ENCODE results near the gene DIAPH1.

The DIAPH1 gene

GRCh38 chr5:141512390-141512910 lies 106.3 kb downstream of the DIAPH1 start:
- H3K27ac ChIP-seq (ENCODE audit: low read depth, low read length, severe bottlenecking): peak overlapping the region; percentile 99
- H3K36me3 ChIP-seq (ENCODE audit: control insufficient read depth, insufficient read depth, low read length): peaks cover 53% of the 10 kb centered on the region
- no peaks in the 10 kb centered on the region for H3K9me3 ChIP-seq (ENCODE audit: control insufficient read depth, low read length)
- H3K4me3 ChIP-seq (ENCODE audit: extremely low read depth, insufficient read depth, low read length, poor library complexity, severe bottlenecking): peak overlapping the region; percentile 34
- 47 to 48% methylated on average over 18 to 23 of the region's 28 CpGs for WGBS, 2 experiments (ENCODE audit: insufficient coverage in 2 of 2)
- H3K4me1 ChIP-seq (ENCODE audit: control insufficient read depth, insufficient read depth, low read length, poor library complexity, severe bottlenecking): peaks cover 74% of the 10 kb centered on the region

DNA sequence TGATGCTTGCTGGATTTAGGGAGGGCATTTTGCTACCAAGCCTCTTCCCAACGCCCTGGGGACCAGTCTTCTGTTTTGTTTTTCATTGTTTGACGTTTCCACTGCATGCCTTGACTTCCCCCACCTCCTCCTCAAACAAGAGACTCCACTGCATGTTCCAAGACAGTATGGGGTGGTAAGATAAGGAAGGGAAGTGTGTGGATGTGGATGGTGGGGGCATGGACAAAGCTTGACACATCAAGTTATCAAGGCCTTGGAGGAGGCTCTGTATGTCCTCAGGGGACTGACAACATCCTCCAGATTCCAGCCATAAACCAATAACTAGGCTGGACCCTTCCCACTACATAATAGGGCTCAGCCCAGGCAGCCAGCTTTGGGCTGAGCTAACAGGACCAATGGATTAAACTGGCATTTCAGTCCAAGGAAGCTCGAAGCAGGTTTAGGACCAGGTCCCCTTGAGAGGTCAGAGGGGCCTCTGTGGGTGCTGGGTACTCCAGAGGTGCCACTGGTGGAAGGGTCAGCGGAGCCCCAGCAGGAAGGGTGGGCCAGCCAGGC lies 107.0 kb downstream of the DIAPH1 start:
- WGBS, 2 experiments (ENCODE audit: insufficient coverage in 2 of 2): 87 to 96% methylated on average over 2 of the region's 4 CpGs
- Histone ChIP-seq H3K9me3 (ENCODE audit: control insufficient read depth, low read length) (no peaks in the 10 kb centered on the region), H3K4me1 (ENCODE audit: control insufficient read depth, insufficient read depth, low read length, poor library complexity, severe bottlenecking) (peaks cover 80% of the 10 kb centered on the region), H3K27ac (ENCODE audit: low read depth, low read length, severe bottlenecking) (peak overlapping the region; percentile 99), H3K4me3 (ENCODE audit: extremely low read depth, insufficient read depth, low read length, poor library complexity, severe bottlenecking) (no peak overlapping the region), H3K36me3 (ENCODE audit: control insufficient read depth, insufficient read depth, low read length) (peaks cover 48% of the 10 kb centered on the region)

DNA sequence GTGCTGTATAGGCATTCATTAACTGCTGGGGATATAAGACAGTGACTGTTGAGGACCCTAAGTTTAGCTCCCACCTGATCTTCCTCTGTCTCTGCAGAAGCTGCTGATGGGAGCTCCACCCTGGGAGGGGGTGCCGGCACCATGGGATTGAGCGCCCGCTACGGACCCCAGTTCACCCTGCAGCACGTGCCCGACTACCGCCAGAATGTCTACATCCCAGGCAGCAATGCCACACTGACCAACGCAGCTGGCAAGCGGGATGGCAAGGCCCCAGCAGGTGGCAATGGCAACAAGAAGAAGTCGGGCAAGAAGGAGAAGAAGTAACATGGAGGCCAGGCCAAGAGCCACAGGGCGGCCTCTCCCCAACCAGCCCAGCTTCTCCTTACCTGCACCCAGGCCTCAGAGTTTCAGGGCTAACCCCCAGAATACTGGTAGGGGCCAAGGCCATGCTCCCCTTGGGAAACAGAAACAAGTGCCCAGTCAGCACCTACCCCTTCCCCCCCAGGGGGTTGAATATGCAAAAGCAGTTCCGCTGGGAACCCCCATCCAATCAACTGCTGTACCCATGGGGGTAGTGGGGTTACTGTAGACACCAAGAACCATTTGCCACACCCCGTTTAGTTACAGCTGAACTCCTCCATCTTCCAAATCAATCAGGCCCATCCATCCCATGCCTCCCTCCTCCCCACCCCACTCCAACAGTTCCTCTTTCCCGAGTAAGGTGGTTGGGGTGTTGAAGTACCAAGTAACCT lies 107.8 kb downstream of the DIAPH1 start:
- Histone ChIP-seq H3K36me3 (ENCODE audit: control insufficient read depth, insufficient read depth, low read length) (peaks cover 48% of the 10 kb centered on the region), H3K27ac (ENCODE audit: low read depth, low read length, severe bottlenecking) (no peak overlapping the region), H3K4me1 (ENCODE audit: control insufficient read depth, insufficient read depth, low read length, poor library complexity, severe bottlenecking) (peaks cover 80% of the 10 kb centered on the region), H3K9me3 (ENCODE audit: control insufficient read depth, low read length) (no peaks in the 10 kb centered on the region), H3K4me3 (ENCODE audit: extremely low read depth, insufficient read depth, low read length, poor library complexity, severe bottlenecking) (no peak overlapping the region)
- WGBS, 2 experiments (ENCODE audit: insufficient coverage in 2 of 2): 86 to 100% methylated on average over 2 to 10 of the region's 14 CpGs

- no peak overlapping the region for H3K27ac ChIP-seq (ENCODE audit: low read depth, low read length, severe bottlenecking)
- no peak overlapping the region for H3K4me3 ChIP-seq (ENCODE audit: extremely low read depth, insufficient read depth, low read length, poor library complexity, severe bottlenecking)
- H3K4me1 ChIP-seq (ENCODE audit: control insufficient read depth, insufficient read depth, low read length, poor library complexity, severe bottlenecking): peaks cover 73% of the 10 kb centered on the region
- 85 to 100% methylated on average over 2 to 6 of the region's 9 CpGs for WGBS, 2 experiments (ENCODE audit: insufficient coverage in 2 of 2)
- H3K36me3 ChIP-seq (ENCODE audit: control insufficient read depth, insufficient read depth, low read length): peaks cover 49% of the 10 kb centered on the region
- H3K9me3 ChIP-seq (ENCODE audit: control insufficient read depth, low read length): no peaks in the 10 kb centered on the region
These were observed 108.6 kb downstream of the DIAPH1 start for GRCh38 chr5:141510160-141510559.

GRCh38 chr5:141508798-141509611 lies 109.8 kb downstream of the DIAPH1 start:
- peaks cover 62% of the 10 kb centered on the region for H3K4me1 ChIP-seq (ENCODE audit: control insufficient read depth, insufficient read depth, low read length, poor library complexity, severe bottlenecking)
- 40 to 46% methylated on average over 3 to 7 of the region's 23 CpGs for WGBS, 2 experiments (ENCODE audit: insufficient coverage in 2 of 2)
- peaks cover 60% of the 10 kb centered on the region for H3K36me3 ChIP-seq (ENCODE audit: control insufficient read depth, insufficient read depth, low read length)
- H3K9me3 ChIP-seq (ENCODE audit: control insufficient read depth, low read length): no peaks in the 10 kb centered on the region
- H3K27ac ChIP-seq (ENCODE audit: low read depth, low read length, severe bottlenecking): peak overlapping the region; percentile 95
- H3K4me3 ChIP-seq (ENCODE audit: extremely low read depth, insufficient read depth, low read length, poor library complexity, severe bottlenecking): peak overlapping the region; percentile 18

DNA sequence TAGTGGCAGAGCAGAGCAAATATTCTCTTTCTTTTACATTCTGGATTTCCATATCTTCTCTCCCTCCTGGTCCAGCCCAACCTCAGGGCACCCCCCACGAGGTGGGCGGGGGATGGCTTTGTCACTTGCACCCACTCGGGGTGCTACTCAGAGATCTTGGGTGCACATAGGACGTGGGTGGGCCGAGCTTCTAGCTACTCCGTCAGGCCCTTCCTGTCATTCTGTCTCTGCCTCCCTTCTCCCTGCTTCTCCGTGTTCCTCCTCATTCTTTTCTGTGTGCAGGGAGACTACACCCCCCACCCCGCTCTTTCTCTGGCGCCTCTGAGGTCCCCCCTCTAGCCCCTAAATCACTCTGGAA lies 110.4 kb downstream of the DIAPH1 start:
- WGBS, 2 experiments (ENCODE audit: insufficient coverage in 2 of 2): 0 to 14% methylated on average over 1 to 9 of the region's 9 CpGs
- H3K9me3 ChIP-seq (ENCODE audit: control insufficient read depth, low read length): no peaks in the 10 kb centered on the region
- peaks cover 66% of the 10 kb centered on the region for H3K36me3 ChIP-seq (ENCODE audit: control insufficient read depth, insufficient read depth, low read length)
- H3K4me3 ChIP-seq (ENCODE audit: extremely low read depth, insufficient read depth, low read length, poor library complexity, severe bottlenecking): peak overlapping the region; percentile 18
- peak overlapping the region; percentile 95 for H3K27ac ChIP-seq (ENCODE audit: low read depth, low read length, severe bottlenecking)
- H3K4me1 ChIP-seq (ENCODE audit: control insufficient read depth, insufficient read depth, low read length, poor library complexity, severe bottlenecking): peaks cover 56% of the 10 kb centered on the region

DNA sequence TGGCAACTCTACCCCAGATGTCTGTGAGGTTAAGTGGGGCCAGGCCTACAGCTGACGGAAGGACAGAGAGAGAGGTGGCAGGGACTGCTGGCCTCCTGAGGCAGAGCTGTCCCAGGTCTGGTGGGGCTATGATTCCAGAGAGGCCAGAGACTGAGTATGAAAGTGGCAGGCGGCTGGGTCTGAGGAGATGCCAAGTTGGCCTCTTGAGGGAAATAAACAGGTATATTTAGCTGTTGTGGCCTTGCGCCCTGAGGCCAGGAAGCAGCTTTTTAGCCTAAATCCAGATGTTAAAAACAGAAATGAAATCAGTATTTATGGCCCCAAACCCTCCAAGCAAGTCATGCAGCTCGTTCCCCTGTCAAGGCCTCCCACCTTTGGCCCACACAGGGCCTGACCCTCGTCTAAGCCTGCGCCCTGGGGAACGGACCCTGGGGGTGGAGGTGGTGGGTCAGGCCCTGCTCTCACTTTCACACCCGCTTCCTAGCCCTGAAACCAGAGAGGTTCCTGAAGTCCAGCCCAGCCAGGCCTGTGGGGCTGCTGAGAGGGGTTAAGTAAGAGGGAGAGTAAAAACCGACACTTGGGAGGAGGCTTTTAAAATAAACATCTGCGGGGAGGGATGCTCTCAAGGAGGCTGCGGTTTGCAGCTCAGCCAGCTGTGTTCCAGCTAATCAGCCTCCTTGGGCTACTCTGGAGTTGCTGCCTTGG lies 111.3 kb downstream of the DIAPH1 start:
- no peak overlapping the region for H3K4me3 ChIP-seq (ENCODE audit: extremely low read depth, insufficient read depth, low read length, poor library complexity, severe bottlenecking)
- H3K4me1 ChIP-seq (ENCODE audit: control insufficient read depth, insufficient read depth, low read length, poor library complexity, severe bottlenecking): peaks cover 47% of the 10 kb centered on the region
- H3K9me3 ChIP-seq (ENCODE audit: control insufficient read depth, low read length): no peaks in the 10 kb centered on the region
- peaks cover 71% of the 10 kb centered on the region for H3K36me3 ChIP-seq (ENCODE audit: control insufficient read depth, insufficient read depth, low read length)
- peak overlapping the region; percentile 95 for H3K27ac ChIP-seq (ENCODE audit: low read depth, low read length, severe bottlenecking)
- WGBS, 2 experiments (ENCODE audit: insufficient coverage in 2 of 2): 41 to 58% methylated on average over 4 to 6 of the region's 11 CpGs

- Histone ChIP-seq H3K4me1 (ENCODE audit: control insufficient read depth, insufficient read depth, low read length, poor library complexity, severe bottlenecking) (peaks cover 38% of the 10 kb centered on the region), H3K27ac (ENCODE audit: low read depth, low read length, severe bottlenecking) (peak overlapping the region; percentile 95), H3K4me3 (ENCODE audit: extremely low read depth, insufficient read depth, low read length, poor library complexity, severe bottlenecking) (no peak overlapping the region), H3K36me3 (ENCODE audit: control insufficient read depth, insufficient read depth, low read length) (peaks cover 67% of the 10 kb centered on the region), H3K9me3 (ENCODE audit: control insufficient read depth, low read length) (no peaks in the 10 kb centered on the region)
- 87 to 92% methylated on average over 6 to 8 of the region's 8 CpGs for WGBS, 2 experiments (ENCODE audit: insufficient coverage in 2 of 2)
These were observed 112.2 kb downstream of the DIAPH1 start for GRCh38 chr5:141506381-141507155.

DNA sequence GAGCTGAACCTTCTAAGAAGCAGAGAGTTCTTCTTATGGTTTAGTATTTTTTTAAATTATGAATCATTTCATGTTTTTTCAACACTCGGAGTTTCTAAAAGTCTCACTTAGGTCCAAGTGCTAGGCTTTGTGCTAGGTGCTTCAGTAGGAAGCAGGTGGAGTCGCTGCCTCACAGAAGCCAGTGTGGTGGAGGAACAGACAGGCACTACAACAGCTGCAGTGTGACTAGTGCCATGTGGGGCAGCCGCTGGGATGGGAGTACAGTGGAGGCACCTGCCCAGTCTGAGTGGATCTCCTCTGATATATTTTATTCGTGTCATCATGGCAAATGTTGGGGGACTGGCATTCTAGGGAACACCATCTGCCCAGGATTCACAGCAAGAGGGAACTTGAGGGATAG lies 114.6 kb downstream of the DIAPH1 start:
- no peak overlapping the region for H3K4me3 ChIP-seq (ENCODE audit: extremely low read depth, insufficient read depth, low read length, poor library complexity, severe bottlenecking)
- WGBS, 2 experiments (ENCODE audit: insufficient coverage in 2 of 2): 95 to 100% methylated on average over 3 to 4 of the region's 4 CpGs
- no peak overlapping the region for H3K27ac ChIP-seq (ENCODE audit: low read depth, low read length, severe bottlenecking)
- H3K36me3 ChIP-seq (ENCODE audit: control insufficient read depth, insufficient read depth, low read length): peaks cover 57% of the 10 kb centered on the region
- peaks cover 24% of the 10 kb centered on the region for H3K4me1 ChIP-seq (ENCODE audit: control insufficient read depth, insufficient read depth, low read length, poor library complexity, severe bottlenecking)
- H3K9me3 ChIP-seq (ENCODE audit: control insufficient read depth, low read length): no peaks in the 10 kb centered on the region

- Histone ChIP-seq H3K27ac (ENCODE audit: low read depth, low read length, severe bottlenecking) (no peak overlapping the region), H3K36me3 (ENCODE audit: control insufficient read depth, insufficient read depth, low read length) (peaks cover 61% of the 10 kb centered on the region), H3K9me3 (ENCODE audit: control insufficient read depth, low read length) (no peaks in the 10 kb centered on the region), H3K4me3 (ENCODE audit: extremely low read depth, insufficient read depth, low read length, poor library complexity, severe bottlenecking) (no peak overlapping the region), H3K4me1 (ENCODE audit: control insufficient read depth, insufficient read depth, low read length, poor library complexity, severe bottlenecking) (peaks cover 22% of the 10 kb centered on the region)
- 100% methylated on average over 1 of the region's 2 CpGs for WGBS, 2 experiments (ENCODE audit: insufficient coverage in 2 of 2)
These were observed 115.1 kb downstream of the DIAPH1 start for GRCh38 chr5:141503681-141504080.

Measured in mesodermal cell (in vitro differentiated cells).